Measurements from ENCODE around the gene MLPH. TPM values are rescaled to one million over a fixed set of nuclear protein-coding genes. Genes with fewer than 3 reads are reported as not detected.

The MLPH gene
- total RNA-seq, 4 donors from 2014 or later: 1.8 to 13.8 (median 10.8) TPM

GRCh38 chr2:237546040-237546875 is 59.2 kb downstream of the MLPH start:
- H3K4me1 ChIP-seq: peaks cover 0 to 6% (median 0%) of the 10 kb centered on the region in 3 donors
- no peak overlapping the region for H3K4me3 ChIP-seq
- peaks cover 2% of the 10 kb centered on the region for H3K27me3 ChIP-seq
- WGBS, 2 donors (ENCODE audit: low coverage in 1 of 2): 50 to 74% methylated on average over 5 to 7 of the region's 8 CpGs
- ATAC-seq: no peak
- no peaks in the 10 kb centered on the region for H3K36me3 ChIP-seq
- no peak overlapping the region for H3K27ac ChIP-seq
- TF ChIP-seq POLR2A (IDR thresholded peaks at IDR 0.05) (no peak), EP300 (IDR thresholded peaks at IDR 0.05) (no peak), POLR2AphosphoS5 (IDR thresholded peaks at IDR 0.05) (no peak)
- TF ChIP-seq, protein P1, sequence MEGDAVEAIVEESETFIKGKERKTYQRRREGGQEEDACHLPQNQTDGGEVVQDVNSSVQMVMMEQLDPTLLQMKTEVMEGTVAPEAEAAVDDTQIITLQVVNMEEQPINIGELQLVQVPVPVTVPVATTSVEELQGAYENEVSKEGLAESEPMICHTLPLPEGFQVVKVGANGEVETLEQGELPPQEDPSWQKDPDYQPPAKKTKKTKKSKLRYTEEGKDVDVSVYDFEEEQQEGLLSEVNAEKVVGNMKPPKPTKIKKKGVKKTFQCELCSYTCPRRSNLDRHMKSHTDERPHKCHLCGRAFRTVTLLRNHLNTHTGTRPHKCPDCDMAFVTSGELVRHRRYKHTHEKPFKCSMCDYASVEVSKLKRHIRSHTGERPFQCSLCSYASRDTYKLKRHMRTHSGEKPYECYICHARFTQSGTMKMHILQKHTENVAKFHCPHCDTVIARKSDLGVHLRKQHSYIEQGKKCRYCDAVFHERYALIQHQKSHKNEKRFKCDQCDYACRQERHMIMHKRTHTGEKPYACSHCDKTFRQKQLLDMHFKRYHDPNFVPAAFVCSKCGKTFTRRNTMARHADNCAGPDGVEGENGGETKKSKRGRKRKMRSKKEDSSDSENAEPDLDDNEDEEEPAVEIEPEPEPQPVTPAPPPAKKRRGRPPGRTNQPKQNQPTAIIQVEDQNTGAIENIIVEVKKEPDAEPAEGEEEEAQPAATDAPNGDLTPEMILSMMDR (IDR thresholded peaks at IDR 0.05): no peak
- no peaks in the 10 kb centered on the region for H3K9me3 ChIP-seq

- H3K4me1 ChIP-seq: peaks cover 0 to 10% (median 0%) of the 10 kb centered on the region in 3 donors
- H3K27ac ChIP-seq: no peak overlapping the region
- H3K36me3 ChIP-seq: no peaks in the 10 kb centered on the region
- no peaks in the 10 kb centered on the region for H3K9me3 ChIP-seq
- 73 to 90% methylated on average over 3 to 6 of the region's 13 CpGs for whole genome bisulfite sequencing, 2 donors (ENCODE audit: low coverage in 1 of 2)
- no peak for ATAC-seq
- TF ChIP-seq POLR2AphosphoS5 (IDR thresholded peaks at IDR 0.05) (no peak), EP300 (IDR thresholded peaks at IDR 0.05) (no peak), POLR2A (IDR thresholded peaks at IDR 0.05) (no peak)
- TF ChIP-seq, protein P1 (IDR thresholded peaks at IDR 0.05): no peak
- H3K4me3 ChIP-seq: no peak overlapping the region
- no peaks in the 10 kb centered on the region for H3K27me3 ChIP-seq
Measured at GRCh38 chr2:237546876-237547395, 59.9 kb downstream of the MLPH start.

DNA sequence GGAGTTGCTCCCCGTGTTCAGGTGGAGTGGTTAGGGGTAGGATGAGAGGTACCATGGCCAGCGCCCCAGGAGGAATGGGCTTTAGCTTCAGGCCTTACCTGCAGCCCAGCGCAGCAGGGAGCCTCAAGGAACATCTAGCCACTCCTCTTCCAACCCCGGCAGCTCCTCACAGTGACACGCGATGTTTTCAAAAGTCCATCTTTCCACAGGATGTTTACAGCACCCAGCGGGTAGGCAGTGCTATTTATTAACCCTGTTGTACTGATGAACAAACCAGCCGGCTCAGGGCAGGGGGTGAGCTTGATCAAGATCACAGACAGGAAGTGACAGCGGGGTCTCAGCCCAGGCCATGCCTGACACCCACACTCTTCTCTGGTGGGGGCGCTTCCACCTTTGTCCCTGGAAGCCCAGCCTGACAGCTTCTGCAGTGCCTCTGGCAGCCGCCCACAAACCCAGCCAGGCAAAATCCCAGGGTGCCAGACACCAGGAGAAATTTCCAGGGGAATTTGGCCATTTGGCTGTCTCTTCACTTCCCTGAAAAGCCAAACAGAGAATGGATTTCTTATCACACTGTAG is 60.9 kb downstream of the MLPH start:
- no peaks in the 10 kb centered on the region for H3K9me3 ChIP-seq
- no peak overlapping the region for H3K4me3 ChIP-seq
- no peak for TF ChIP-seq POLR2AphosphoS5 (IDR thresholded peaks at IDR 0.05)
- TF ChIP-seq POLR2A (IDR thresholded peaks at IDR 0.05): no peak
- TF ChIP-seq, protein P1 (IDR thresholded peaks at IDR 0.05): no peak
- no peak for TF ChIP-seq EP300 (IDR thresholded peaks at IDR 0.05)
- ATAC-seq: no peak
- no peak overlapping the region for H3K27ac ChIP-seq
- 22% methylated on average over 1 of the region's 11 CpGs; no CpG with 5 or more reads in 1 of the 2 donors for WGBS, 2 donors (ENCODE audit: low coverage in 1 of 2)
- H3K36me3 ChIP-seq: no peaks in the 10 kb centered on the region
- H3K27me3 ChIP-seq: no peaks in the 10 kb centered on the region
- H3K4me1 ChIP-seq: peaks cover 0 to 12% (median 0%) of the 10 kb centered on the region in 3 donors

- no peak for ATAC-seq
- no peaks in the 10 kb centered on the region for H3K9me3 ChIP-seq
- no peak overlapping the region for H3K27ac ChIP-seq
- H3K27me3 ChIP-seq: no peaks in the 10 kb centered on the region
- 82 to 100% methylated on average over 3 to 4 of the region's 8 CpGs for WGBS, 2 donors (ENCODE audit: low coverage in 1 of 2)
- no peaks in the 10 kb centered on the region for H3K36me3 ChIP-seq
- H3K4me1 ChIP-seq: peaks cover 0 to 12% (median 0%) of the 10 kb centered on the region in 3 donors
- no peak overlapping the region for H3K4me3 ChIP-seq
- TF ChIP-seq EP300 (IDR thresholded peaks at IDR 0.05) (no peak), POLR2AphosphoS5 (IDR thresholded peaks at IDR 0.05) (no peak), POLR2A (IDR thresholded peaks at IDR 0.05) (no peak)
- TF ChIP-seq, protein P1 (IDR thresholded peaks at IDR 0.05): no peak
Measured at GRCh38 chr2:237549216-237549615, 62.2 kb downstream of the MLPH start.
